Neutrophil (primary cell): ENCODE measurements around the gene TERT.

ENCODE experiments used
- H3K27ac ChIP-seq: fragments of 200-600 bp; sonication (generic); 2 replicates; pipeline ENCODE4 v1.5.1; 2016; ENCODE audit warnings: mild to moderate bottlenecking, moderate library complexity
- H3K27me3 ChIP-seq: fragments of 200-600 bp; sonication (generic); 2 replicates; pipeline ENCODE4 v1.6.0; 2016; ENCODE audit warnings: mild to moderate bottlenecking
- H3K36me3 ChIP-seq: fragments of 200-600 bp; sonication (generic); 2 replicates; pipeline ENCODE4 v1.5.1; 2017
- H3K4me1 ChIP-seq, 2 experiments: fragments of 200-600 bp in 1 of 2; sonication (generic) in 1 of 2; 1 replicate in 1 of 2; 2 replicates in 1 of 2; pipeline versions ENCODE4 v1.5.1 to v1.6.1; 2013 to 2016; ENCODE audit warnings: low read depth in 1 of 2, low read length in 1 of 2, mild to moderate bottlenecking in 1 of 2, moderate library complexity in 1 of 2; ENCODE audit not compliant: control insufficient read depth in 1 of 2, insufficient read depth in 1 of 2
- H3K4me3 ChIP-seq, 2 experiments: fragments of 200-600 bp in 1 of 2; sonication (generic) in 1 of 2; 1 replicate in 1 of 2; 2 replicates in 1 of 2; pipeline ENCODE4 v1.5.1; 2013 to 2016; ENCODE audit warnings: low read depth in 1 of 2, low read length in 1 of 2, mild to moderate bottlenecking in 1 of 2, moderate library complexity in 1 of 2
- H3K9me3 ChIP-seq: fragments of 200-600 bp; sonication (generic); 2 replicates; pipeline ENCODE4 v1.5.1; 2016
- CTCF ChIP-seq: fragments of 200-600 bp; sonication (generic); IDR thresholded peaks from 2 replicates; pipeline ENCODE4 v1.5.1; 2016; ENCODE audit warnings: antibody characterized with exemption

The TERT gene

DNA sequence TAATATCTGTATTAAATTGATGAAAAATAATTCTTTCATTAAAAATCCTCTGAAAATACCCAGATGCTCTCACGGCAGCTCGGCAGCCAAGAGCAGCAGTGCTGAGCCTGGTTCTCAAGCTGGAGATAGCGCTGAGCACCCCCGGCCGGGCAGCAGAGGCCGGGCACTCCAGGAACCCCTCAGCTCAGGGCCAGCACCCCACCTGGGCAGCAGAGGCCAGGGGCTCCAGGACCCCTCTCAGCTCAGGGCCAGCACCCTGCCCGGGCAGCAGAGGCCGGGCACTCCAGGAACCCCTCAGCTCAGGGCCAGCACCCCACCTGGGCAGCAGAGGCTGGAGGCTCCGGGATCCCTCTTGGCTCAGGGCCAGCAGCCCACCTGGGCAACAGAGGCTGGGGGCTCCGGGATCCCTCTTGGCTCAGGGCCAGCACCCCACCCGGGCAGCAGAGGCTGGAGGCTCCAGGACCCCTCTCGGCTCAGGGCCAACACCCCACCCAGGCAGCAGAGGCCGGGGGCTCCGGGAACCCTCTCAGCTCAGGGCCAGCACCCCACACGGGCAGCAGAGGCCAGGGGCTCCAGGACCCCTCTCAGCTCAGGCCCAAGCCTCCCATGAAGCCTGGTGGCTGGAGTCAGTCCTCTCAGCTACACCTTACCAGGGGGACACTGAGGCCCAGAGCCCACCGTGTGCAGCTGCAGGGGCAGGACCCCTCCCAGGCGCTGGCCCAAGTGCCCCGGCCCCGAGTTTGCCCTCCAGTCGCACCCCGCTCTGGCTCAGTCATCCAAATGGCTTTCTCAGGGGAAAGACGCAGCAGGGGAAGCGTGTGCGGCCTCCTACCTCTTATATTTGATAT is 28.3 kb upstream of the TERT start:
- H3K4me3 ChIP-seq = no peak overlapping the region
- H3K36me3 ChIP-seq = peaks cover 94% of the 10 kb centered on the region
- H3K27ac ChIP-seq = no peak overlapping the region
- H3K27me3 ChIP-seq = no peaks in the 10 kb centered on the region
- no peaks in the 10 kb centered on the region for H3K4me1 ChIP-seq
- H3K9me3 ChIP-seq = no peaks in the 10 kb centered on the region
- TF ChIP-seq CTCF = no peak

- H3K4me1 ChIP-seq = no peaks in the 10 kb centered on the region
- no peaks in the 10 kb centered on the region for H3K9me3 ChIP-seq
- no peak overlapping the region for H3K27ac ChIP-seq
- no peaks in the 10 kb centered on the region for H3K27me3 ChIP-seq
- H3K36me3 ChIP-seq = peaks cover 100% of the 10 kb centered on the region
- no peak overlapping the region for H3K4me3 ChIP-seq
- TF ChIP-seq CTCF = no peak
Measured at GRCh38 chr5:1322036-1322900, 27.4 kb upstream of the TERT start.

DNA sequence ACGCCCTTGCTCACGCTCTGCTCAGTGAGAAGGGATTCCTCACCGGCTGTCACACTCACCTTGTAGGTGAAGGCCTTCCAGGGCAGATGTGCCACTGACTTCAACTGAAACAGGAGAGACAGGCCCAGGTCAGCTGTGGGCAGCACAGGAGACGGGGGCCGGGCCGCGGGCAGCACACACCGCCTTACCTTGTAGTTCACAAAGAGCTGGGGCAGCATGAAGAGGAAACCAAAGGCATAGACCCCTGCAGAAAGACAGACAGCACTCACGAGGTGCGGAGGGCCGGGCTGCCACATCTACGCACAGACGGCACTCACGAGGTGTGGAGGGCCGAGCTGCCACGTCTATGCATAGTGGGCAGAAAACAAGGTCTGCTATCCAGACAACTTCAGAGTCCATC is 26.7 kb upstream of the TERT start:
- Histone ChIP-seq H3K27me3 (peaks cover 4% of the 10 kb centered on the region), H3K4me1 (no peaks in the 10 kb centered on the region), H3K9me3 (no peaks in the 10 kb centered on the region), H3K27ac (no peak overlapping the region), H3K4me3 (no peak overlapping the region), H3K36me3 (peaks cover 98% of the 10 kb centered on the region)
- no peak for TF ChIP-seq CTCF

GRCh38 chr5:1320436-1321344 is 25.8 kb upstream of the TERT start:
- H3K9me3 ChIP-seq = no peaks in the 10 kb centered on the region
- H3K27me3 ChIP-seq = peaks cover 13% of the 10 kb centered on the region
- H3K4me3 ChIP-seq = no peak overlapping the region
- H3K36me3 ChIP-seq = peaks cover 92% of the 10 kb centered on the region
- H3K27ac ChIP-seq = no peak overlapping the region
- TF ChIP-seq CTCF = no peak
- H3K4me1 ChIP-seq = no peaks in the 10 kb centered on the region
